ENCODE measurements around the gene NAPSA. TPM values are rescaled to one million over a fixed set of nuclear protein-coding genes. Genes with fewer than 3 reads are reported as not detected.
A peak's percentile ranks its signal among the peaks of the same experiment; 100 is the strongest.

Gene NAPSA
- total and polyA plus RNA-seq, 9 of the 15 experiments (the other 6 are each of a cell fraction or from before 2014, with no cell fraction given): 0.25 to 1.9 (median 0.69) TPM

GRCh38 chr19:50368649-50369570 is 3.5 kb upstream of the NAPSA start (continued):
- TF ChIP-seq TAF15 (IDR thresholded peaks at IDR 0.05; ENCODE audit: low read depth, low read length): no peak
- no peak for TF ChIP-seq TSHZ1 (CRISPR knock-in tag; IDR thresholded peaks at IDR 0.05)
- peak; percentile 47 for TF ChIP-seq TAF1 (IDR thresholded peaks at IDR 0.05; ENCODE audit: control insufficient read depth, extremely low read depth, insufficient read depth, low read length, severe bottlenecking)
- TF ChIP-seq KLF16 (IDR thresholded peaks at IDR 0.05): peak; percentile 29; the same call in 1 of the 2 replicates
- TF ChIP-seq BRF1 (IDR thresholded peaks at IDR 0.05; ENCODE audit: borderline replicate concordance, extremely low read depth, insufficient read length): no peak
- TF ChIP-seq POLR3A (IDR thresholded peaks at IDR 0.05; ENCODE audit: borderline replicate concordance, extremely low read depth, insufficient read depth, insufficient read length): no peak
- TF ChIP-seq EGR1 (conservative IDR thresholded peaks at IDR 0.05): no peak
- no peak for TF ChIP-seq MAFG (tag; conservative IDR thresholded peaks at IDR 0.05)
- TF ChIP-seq CHD1 (IDR thresholded peaks at IDR 0.05; ENCODE audit: low read length): peak; percentile 70
- no peak for TF ChIP-seq ZSCAN29 (IDR thresholded peaks at IDR 0.05)
- TF ChIP-seq MECOM (CRISPR knock-in tag; IDR thresholded peaks at IDR 0.05): no peak
- no peak for TF ChIP-seq ZKSCAN8 (CRISPR knock-in tag; IDR thresholded peaks at IDR 0.05)
- no peak for TF ChIP-seq ZNF184 (CRISPR knock-in tag; IDR thresholded peaks at IDR 0.05)
- TF ChIP-seq SMARCA4 (IDR thresholded peaks at IDR 0.05): peak; percentile 42; the same call in 1 of the 2 replicates
- TF ChIP-seq, protein P1, sequence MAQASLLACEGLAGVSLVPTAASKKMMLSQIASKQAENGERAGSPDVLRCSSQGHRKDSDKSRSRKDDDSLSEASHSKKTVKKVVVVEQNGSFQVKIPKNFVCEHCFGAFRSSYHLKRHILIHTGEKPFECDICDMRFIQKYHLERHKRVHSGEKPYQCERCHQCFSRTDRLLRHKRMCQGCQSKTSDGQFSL (CRISPR knock-in tag; IDR thresholded peaks at IDR 0.05): no peak
- TF ChIP-seq, protein P1 (tag; IDR thresholded peaks at IDR 0.05): no peak
- TF ChIP-seq KLF1 (tag; IDR thresholded peaks at IDR 0.05): no peak
- no peak for TF ChIP-seq ZSCAN32 (CRISPR knock-in tag; IDR thresholded peaks at IDR 0.05)
- no peak for TF ChIP-seq IRF2 (CRISPR knock-in tag; IDR thresholded peaks at IDR 0.05)
- TF ChIP-seq, protein P2, sequence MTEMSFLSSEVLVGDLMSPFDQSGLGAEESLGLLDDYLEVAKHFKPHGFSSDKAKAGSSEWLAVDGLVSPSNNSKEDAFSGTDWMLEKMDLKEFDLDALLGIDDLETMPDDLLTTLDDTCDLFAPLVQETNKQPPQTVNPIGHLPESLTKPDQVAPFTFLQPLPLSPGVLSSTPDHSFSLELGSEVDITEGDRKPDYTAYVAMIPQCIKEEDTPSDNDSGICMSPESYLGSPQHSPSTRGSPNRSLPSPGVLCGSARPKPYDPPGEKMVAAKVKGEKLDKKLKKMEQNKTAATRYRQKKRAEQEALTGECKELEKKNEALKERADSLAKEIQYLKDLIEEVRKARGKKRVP (CRISPR knock-in tag; IDR thresholded peaks at IDR 0.05): no peak

All from K562 (cell line).